Hematopoietic multipotent progenitor cell treated with erythropoietin and hydrocortisone succinate and interleukin-3 and kit ligand, for 4 days (in vitro differentiated cells): ENCODE results near the gene NFX1.
"Not testable (repeated sequence)": the region's sequence is repeated elsewhere in the genome, so short reads cannot be mapped to it uniquely, and the experiment has no call there.

Experiments used
- DNase-seq: peaks from one replicate; pipeline ENCODE4 v3.0.0-alpha.2; 2015

Gene NFX1

DNA sequence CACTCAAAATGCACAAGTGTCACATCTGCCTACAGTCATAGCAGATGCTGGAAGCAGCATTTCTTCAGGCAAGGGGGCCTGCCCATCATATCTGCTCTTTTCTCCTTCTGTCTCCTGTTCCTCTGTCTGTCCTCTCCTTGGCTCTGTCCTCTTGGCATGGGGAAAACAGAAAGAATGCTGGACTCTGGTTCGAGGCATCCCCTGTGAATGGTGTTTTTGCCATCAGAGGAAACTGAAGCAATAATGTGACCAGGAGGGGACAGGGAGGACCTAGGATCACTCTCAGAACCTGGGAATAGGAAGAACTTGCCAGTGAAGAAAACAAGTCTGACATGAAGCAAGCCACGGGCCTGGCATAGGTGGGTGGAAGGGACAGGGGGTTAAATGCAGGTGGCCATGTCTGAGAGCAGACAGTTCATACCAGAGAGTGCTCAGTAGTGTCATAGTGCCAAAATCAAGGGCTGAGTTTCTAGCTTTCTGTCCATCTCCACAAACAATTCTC, 76.7 kb downstream of the NFX1 start:
- DNase-seq, result no peak

DNA sequence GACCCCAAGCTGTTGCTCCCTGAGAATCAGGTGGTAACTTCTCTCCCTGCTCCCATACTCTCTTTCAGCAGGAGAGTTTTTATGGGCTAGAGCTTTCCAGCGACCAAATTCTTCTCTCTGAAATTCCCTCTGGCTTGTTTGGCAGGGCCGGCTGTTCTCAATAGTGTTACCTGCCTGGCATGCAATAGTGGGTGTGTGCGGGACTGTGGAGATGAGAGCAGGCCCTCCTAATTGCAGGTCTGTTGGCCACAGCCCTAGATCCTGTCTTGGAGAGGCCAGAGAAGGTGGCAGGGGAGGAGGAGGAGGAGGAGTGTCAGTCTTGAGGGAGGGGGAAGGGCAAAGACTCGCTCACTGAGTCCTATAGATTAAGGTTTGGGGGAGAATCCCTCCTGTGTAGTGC, 82.6 kb downstream of the NFX1 start:
- DNase-seq, result no peak

DNA sequence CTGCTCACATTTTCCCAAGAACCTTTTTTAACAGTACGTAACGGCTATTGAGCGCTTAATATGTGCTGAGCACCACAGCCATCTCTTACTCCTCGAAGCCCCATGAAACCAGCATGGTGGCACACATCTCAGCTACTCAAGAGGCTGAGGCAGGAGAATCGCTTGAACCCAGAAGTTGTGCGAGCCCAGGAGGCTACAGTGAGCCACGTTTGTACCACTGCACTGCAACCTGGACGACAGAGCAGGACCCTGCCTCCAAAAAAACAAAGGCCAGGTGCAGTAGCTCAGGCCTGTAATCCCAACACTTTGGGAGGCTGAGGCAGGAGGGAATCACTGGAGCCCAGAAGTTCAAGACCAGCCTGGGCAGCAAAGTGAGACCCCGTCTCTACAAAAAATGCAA, 83.9 kb downstream of the NFX1 start:
- no peak for DNase-seq

DNA sequence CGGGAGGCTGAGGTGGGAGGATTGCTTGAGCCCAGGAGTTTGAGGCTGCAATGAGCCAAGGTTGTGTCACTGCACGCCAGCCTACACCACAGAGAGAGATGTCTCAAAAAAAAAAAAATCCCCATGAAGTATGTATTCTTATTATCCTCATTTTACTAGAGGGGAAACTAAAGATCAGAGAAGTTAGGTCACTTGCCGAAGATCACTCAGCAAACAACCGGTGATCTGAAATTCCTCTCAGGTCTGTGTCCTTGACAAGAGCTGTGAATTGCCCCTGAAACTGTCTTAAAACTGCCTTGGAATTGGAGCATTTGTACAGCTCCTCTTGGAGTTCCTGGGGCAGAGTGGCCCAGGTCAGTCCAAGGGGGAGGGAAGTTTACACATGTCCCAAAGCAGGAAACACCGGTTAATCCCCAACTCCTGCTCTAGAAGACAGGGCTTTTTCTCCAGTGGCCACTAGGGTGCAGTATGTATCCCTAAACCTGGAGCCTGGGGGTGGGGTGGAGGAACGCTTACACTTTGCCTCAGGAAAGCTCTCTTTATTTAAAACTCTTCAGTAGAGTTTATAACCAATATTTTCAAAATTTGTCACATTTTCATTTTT, 84.4 kb downstream of the NFX1 start:
- peak; percentile 93 for DNase-seq

GRCh38 chr9:33375238-33375840, 85.0 kb downstream of the NFX1 start:
- no peak for DNase-seq

- no peak for DNase-seq
Measured at GRCh38 chr9:33375841-33376321, 85.6 kb downstream of the NFX1 start.

GRCh38 chr9:33377089-33377715, 86.9 kb downstream of the NFX1 start:
- no peak for DNase-seq

- no peak for DNase-seq
Measured at GRCh38 chr9:33378121-33378795, 87.9 kb downstream of the NFX1 start.

DNA sequence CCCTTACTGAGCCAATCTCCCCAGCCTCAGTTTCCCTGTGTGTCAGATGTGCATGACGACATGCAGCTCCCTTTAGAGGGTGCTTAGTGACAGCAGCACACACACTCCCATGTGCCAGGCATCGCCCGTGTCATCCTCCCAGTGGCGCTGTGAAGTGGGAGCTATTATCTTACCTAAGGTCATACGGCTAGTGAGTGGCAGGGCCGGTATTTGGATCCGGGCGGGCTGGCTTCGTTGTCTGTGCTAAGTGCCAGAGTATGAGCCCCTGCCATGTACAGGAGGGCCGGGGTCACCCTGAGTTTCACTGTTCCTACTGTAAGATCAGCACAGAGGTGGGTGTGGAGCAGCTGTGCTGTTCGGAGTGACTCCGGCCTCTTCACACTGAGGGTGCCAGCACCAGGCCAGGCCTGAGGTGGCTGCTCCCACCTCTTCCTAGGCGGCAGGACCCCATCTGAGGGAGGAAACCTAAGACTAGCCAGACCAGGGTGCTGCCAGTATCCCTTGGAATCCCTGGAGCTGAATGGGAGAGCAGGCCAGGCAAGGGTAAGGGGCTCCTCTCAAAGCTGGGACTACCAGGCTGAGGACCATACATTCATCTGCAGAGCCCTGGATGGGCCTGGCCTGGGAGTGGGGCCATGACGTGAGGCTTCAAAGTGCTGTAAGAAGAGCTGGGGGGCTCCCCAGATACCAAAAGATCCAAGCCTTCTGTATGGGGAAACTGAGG, 89.5 kb downstream of the NFX1 start:
- DNase-seq, result no peak

- no peak for DNase-seq
Measured at GRCh38 chr9:33380390-33381094, 90.2 kb downstream of the NFX1 start.

GRCh38 chr9:33381231-33381791, 91.0 kb downstream of the NFX1 start:
- DNase-seq, result no peak

- not testable (repeated sequence) for DNase-seq
Measured at GRCh38 chr9:33382397-33382796, 92.1 kb downstream of the NFX1 start.

DNA sequence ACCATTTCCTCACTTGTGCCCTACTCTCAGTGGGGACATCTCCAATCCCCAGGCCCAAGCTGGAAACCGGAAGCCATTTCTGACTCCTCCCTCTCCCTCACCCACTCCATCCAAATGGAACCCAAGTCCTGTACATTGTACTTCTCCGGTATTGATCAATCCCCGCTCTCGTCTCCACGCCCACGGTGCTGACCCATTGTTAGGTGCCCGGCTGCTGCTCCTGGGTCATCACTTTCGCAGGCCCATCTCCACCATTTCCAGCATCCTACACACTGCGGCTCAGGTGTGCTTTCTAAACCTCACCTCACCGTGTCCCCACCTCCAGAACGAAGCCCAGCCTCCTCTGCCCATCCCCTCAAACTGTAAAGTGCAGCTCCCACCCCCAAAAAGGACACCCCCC, 93.1 kb downstream of the NFX1 start:
- DNase-seq, result not testable (repeated sequence)

- not testable (repeated sequence) for DNase-seq
Measured at GRCh38 chr9:33385536-33385935, 95.2 kb downstream of the NFX1 start.

GRCh38 chr9:33385979-33386640, 95.8 kb downstream of the NFX1 start:
- not testable (repeated sequence) for DNase-seq

GRCh38 chr9:33386641-33386996, 96.3 kb downstream of the NFX1 start:
- DNase-seq, result not testable (repeated sequence)

DNA sequence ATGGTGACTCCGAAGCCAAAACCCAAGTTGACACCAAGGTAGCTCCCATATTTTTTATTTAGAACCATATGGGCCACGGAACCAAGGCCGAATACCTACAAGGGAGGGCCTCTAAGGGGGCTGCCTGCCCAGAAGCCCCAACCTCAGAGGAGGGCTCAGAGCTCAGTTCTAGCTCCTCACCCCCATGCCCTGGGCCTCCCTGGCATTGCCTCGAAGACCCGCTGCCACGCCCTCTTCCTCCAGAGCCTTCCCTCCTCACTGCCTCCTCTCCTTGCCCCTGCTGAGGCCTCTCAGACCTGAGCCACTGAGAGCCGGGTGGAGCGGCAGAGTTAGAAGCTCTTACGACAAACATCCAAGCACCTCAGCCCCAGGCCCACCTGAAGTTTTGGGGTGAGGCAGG, 96.7 kb downstream of the NFX1 start:
- DNase-seq, result not testable (repeated sequence)

GRCh38 chr9:33388110-33388994, 98.0 kb downstream of the NFX1 start:
- no peak for DNase-seq

DNA sequence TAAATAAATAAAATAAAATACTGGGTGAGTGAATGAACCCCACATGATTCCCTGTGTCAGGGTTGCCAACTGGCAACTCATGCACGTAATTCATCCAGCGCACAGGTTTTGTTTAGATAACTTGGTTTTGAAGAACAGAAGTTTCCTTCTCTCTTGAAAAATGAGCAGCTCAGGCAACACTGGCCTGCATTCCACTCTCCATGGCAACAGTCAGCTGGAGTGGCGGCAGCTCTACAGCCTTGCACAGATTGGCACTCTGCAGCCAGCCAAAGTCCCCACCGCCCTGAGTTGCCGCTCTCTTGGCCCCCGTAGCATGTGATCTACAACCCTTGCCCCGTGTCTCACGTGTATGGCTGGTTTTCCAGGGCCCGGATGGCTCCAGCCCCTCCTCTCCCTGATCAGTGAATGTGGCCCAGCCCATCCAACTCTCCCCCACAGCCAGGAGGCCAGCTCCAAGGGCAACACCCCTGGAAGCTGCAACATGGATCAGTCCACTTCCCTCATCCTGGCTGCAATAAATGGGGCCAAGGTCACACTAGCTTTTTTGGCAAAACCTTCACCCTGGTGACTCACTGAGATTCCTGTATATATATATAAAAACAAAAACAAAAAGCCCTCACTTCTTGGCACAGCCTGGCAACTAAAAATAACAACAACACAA, 100.9 kb downstream of the NFX1 start:
- not testable (repeated sequence) for DNase-seq

- DNase-seq, result not testable (repeated sequence)
Measured at GRCh38 chr9:33392591-33393021, 102.3 kb downstream of the NFX1 start.
